Ovary (tissue), 9 donors: Measurements from ENCODE around the gene EHMT1. TPM values are rescaled to one million over a fixed set of nuclear protein-coding genes. Genes with fewer than 3 reads are reported as not detected.
A peak's percentile ranks its signal among the peaks of the same experiment; 100 is the strongest.

Source experiments
- DNase-seq, 5 donors: peaks; one replicate each; pipeline ENCODE4 v3.0.0-alpha.2; 2019 to 2020
- H3K27ac ChIP-seq, 2 donors: fragments of 200-600 bp; one replicate each; pipeline versions ENCODE4 v1.5.1 to v1.8.0; 2019 to 2022
- H3K27me3 ChIP-seq: fragments of 200-600 bp; one replicate; pipeline ENCODE4 v1.8.0; 2022
- H3K36me3 ChIP-seq: fragments of 200-600 bp; sonication (generic); one replicate; pipeline ENCODE4 v1.5.1; 2019
- H3K4me1 ChIP-seq: one replicate; pipeline ENCODE4 v1.8.1; 2013; ENCODE audit warnings: mild to moderate bottlenecking, moderate library complexity; ENCODE audit not compliant: insufficient read depth
- H3K4me3 ChIP-seq: fragments of 200-600 bp; sonication (generic); one replicate; pipeline ENCODE4 v1.5.1; 2017
- H3K9me3 ChIP-seq, 2 donors: fragments of 200-600 bp in 1 of 2; sonication (generic) in 1 of 2; one replicate each; pipeline versions ENCODE4 v1.5.1 to v1.8.1; 2013 to 2019; ENCODE audit warnings: mild to moderate bottlenecking in 1 of 2, moderate library complexity in 1 of 2
- EP300 ChIP-seq: sonication (generic); formaldehyde crosslinking; IDR thresholded peaks from one replicate; pipeline ENCODE4 v1.6.1; 2017; ENCODE audit warnings: antibody characterized with exemption
- POLR2A ChIP-seq: fragments of 450-650 bp; IDR thresholded peaks from one replicate; pipeline ENCODE4 v1.6.1; 2017; ENCODE audit warnings: antibody characterized with exemption, mild to moderate bottlenecking, moderate library complexity
- WGBS, 3 donors: extraction: QIAGEN DNeasy Blood & Tissue Kit in 1 of 3; methylation state at CpG; one replicate each; pipeline versions ENCODE4 v1.1.5 to v1.1.7; 2013 to 2017; 5-methylcytosine and 5-hydroxymethylcytosine counted together
- intact Hi-C, 4 donors: fragments of 100-400 bp; cut with DNase I; formaldehyde crosslinking; loops; one replicate each; pipeline versions ENCODE4 v1.11.0 to v1.15.1; 2022 to 2023
- polyA plus RNA-seq, 2 donors: library from polyadenylated mRNA; stranded (reverse); fragments of 200-250 nt in 1 of 2; fragments of 350-450 nt in 1 of 2; fragmentation: Illumina TruSeq in 1 of 2; extraction: RNeasy Lipid Tissue Mini Kit (QIAGEN cat#74804) in 1 of 2; gene quantifications; one replicate each; pipeline ENCODE4 v1.2.3, GENCODE V29; 2013 to 2014
- total RNA-seq, 7 donors: library from RNA; depleted of rRNA in 2 of 7; stranded (reverse); fragments of >200 nt in 2 of 7; fragmentation: NEBNext Ultra II Directional in 3 of 7; extraction: Animal tissue kit (Norgen Biotek cat#: 25700) in 3 of 7; gene quantifications; one replicate each; pipeline versions ENCODE4 v1.1.0 to v1.2.4, GENCODE V29; 2016 to 2023
- TF ChIP-seq, protein P1 (sequence below), 3 donors: fragments of 450-650 bp in 2 of 3; fragments of 200-600 bp in 1 of 3; IDR thresholded peaks; one replicate each; pipeline versions ENCODE4 v1.5.1 to v1.8.0; 2016 to 2022; ENCODE audit warnings: antibody characterized with exemption in 3 of 3, mild to moderate bottlenecking in 1 of 3
- donor health status: DM: no; HTN: no; CAD: no; lungs with moderate emphysema.
- donor health status: DM: no; HTN: no; CAD: no.
- donor health status: Bipolar disorder and iron deficiency.
- donor health status: DM: yes; HTN: yes; CAD: no.
- donor health status: DM: no; HTN: no; CAD: no.
- donor health status: DM: yes; HTN: yes; CAD: no.

Gene EHMT1
- total and polyA plus RNA-seq, 9 donors: 40.8 to 98.5 (median 77.9) TPM

DNA sequence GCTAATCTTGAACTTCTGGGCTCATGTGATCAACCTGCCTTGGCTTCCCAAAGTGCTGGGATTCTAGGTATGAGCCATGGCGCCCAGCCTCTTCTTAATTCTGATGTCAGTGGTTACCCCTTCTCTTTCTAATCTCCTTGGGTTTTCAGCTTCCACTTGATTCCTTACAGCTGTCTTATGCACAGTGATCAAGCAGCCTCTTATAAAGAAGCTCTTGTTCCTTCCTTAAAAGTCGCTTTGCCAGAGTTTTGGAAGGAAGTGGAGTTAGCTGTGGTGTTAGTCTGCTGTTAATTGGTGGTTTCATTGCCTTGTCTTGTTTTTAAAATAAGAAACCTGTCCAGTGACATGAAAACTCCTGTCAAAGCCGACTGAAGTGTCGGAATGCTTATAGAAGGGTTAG lies 130.7 kb downstream of the EHMT1 start:
- TF ChIP-seq POLR2A (no peak), EP300 (no peak)
- TF ChIP-seq, protein P1, sequence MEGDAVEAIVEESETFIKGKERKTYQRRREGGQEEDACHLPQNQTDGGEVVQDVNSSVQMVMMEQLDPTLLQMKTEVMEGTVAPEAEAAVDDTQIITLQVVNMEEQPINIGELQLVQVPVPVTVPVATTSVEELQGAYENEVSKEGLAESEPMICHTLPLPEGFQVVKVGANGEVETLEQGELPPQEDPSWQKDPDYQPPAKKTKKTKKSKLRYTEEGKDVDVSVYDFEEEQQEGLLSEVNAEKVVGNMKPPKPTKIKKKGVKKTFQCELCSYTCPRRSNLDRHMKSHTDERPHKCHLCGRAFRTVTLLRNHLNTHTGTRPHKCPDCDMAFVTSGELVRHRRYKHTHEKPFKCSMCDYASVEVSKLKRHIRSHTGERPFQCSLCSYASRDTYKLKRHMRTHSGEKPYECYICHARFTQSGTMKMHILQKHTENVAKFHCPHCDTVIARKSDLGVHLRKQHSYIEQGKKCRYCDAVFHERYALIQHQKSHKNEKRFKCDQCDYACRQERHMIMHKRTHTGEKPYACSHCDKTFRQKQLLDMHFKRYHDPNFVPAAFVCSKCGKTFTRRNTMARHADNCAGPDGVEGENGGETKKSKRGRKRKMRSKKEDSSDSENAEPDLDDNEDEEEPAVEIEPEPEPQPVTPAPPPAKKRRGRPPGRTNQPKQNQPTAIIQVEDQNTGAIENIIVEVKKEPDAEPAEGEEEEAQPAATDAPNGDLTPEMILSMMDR (IDR thresholded peaks at IDR 0.05): no peak
- H3K4me1 ChIP-seq: no peaks in the 10 kb centered on the region
- intact Hi-C loops: no loop called here
- H3K9me3 ChIP-seq: no peaks in the 10 kb centered on the region
- peak overlapping the region in 1 of 2 donors; percentile 26 for H3K27ac ChIP-seq
- 19 to 35% (median 35%) methylated on average over 4 of the region's 4 CpGs for WGBS, 3 donors
- H3K27me3 ChIP-seq: no peaks in the 10 kb centered on the region
- no peak overlapping the region for H3K4me3 ChIP-seq
- DNase-seq: no peak
- no peaks in the 10 kb centered on the region for H3K36me3 ChIP-seq

DNA sequence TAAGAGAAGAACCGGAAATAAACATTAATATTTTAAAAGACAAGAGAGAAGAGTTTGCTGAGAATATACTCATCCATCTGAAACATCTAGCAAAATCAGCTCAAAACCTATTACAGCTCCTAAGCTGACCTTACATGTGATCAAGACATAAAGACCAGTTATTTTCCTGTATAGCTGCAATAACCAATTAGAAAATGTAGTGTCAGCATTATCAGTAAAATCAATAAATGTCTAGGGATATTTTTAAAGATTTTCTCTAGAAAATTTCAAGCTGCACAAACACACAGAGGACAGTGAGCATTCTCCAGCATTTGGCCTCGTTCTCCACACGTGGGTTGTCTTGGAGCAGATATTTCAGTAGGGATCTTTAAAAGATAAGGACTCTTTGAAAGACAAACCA lies 131.2 kb downstream of the EHMT1 start:
- WGBS, 3 donors: 33 to 60% (median 39%) methylated on average over 3 of the region's 3 CpGs
- intact Hi-C loops: no loop called here
- no peak for DNase-seq
- TF ChIP-seq, protein P1 (IDR thresholded peaks at IDR 0.05): no peak
- TF ChIP-seq POLR2A: no peak
- no peak for TF ChIP-seq EP300
- H3K4me1 ChIP-seq: no peaks in the 10 kb centered on the region
- no peak overlapping the region for H3K4me3 ChIP-seq
- H3K27ac ChIP-seq: peak overlapping the region in 1 of 2 donors; percentile 26
- H3K36me3 ChIP-seq: no peaks in the 10 kb centered on the region
- H3K27me3 ChIP-seq: no peaks in the 10 kb centered on the region
- no peaks in the 10 kb centered on the region for H3K9me3 ChIP-seq

DNA sequence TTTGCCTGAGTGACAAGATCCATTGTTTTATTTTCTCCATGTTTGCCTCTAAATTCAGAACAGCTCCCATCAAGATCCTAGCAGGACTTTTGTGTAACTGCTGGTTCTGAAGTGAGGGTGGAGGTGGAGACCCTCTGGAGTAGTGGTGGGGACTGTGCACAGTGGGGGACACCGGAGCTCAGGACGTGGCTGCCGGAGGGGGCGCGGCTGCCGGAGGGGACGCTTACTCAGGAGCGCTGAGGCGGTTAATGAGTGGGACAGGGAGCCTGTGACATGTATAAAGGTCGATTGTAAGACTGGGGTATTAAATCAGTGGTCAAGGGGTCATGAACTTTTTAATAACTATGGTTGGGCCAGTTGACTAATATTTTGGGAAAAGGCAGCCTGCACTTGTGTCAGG lies 131.8 kb downstream of the EHMT1 start:
- no peak for DNase-seq
- intact Hi-C loops: no loop called here

DNA sequence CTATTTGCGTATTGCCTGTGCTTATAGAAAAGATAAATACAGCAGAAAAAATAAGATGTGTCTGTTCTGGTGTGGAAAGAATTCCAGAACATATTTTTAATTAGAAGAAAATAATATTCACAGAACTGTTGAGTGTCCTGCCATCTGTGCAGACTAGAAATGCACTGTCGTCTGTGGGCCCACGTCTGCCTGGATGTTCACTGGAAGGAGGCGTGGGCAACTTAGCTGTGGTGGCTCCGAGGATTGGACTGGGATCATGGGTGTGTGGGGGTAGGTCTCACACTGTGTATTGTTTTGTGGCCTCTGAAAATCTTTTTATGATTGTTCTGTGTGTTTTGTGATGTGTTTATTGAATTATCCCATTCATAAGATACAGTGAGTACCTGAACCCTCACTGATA lies 132.8 kb downstream of the EHMT1 start:
- WGBS, 3 donors: 91 to 96% (median 95%) methylated on average over 5 of the region's 5 CpGs
- DNase-seq: no peak
- TF ChIP-seq POLR2A (no peak), EP300 (no peak)
- TF ChIP-seq, protein P1 (IDR thresholded peaks at IDR 0.05): no peak
- H3K36me3 ChIP-seq: no peaks in the 10 kb centered on the region
- intact Hi-C loops: no loop called here
- H3K4me3 ChIP-seq: no peak overlapping the region
- H3K27me3 ChIP-seq: no peaks in the 10 kb centered on the region
- no peaks in the 10 kb centered on the region for H3K4me1 ChIP-seq
- H3K27ac ChIP-seq: no peak overlapping the region
- no peaks in the 10 kb centered on the region for H3K9me3 ChIP-seq

More for the DNA sequence above, 131.8 kb downstream of the EHMT1 start:
- Histone ChIP-seq H3K9me3 (no peaks in the 10 kb centered on the region), H3K36me3 (no peaks in the 10 kb centered on the region), H3K27me3 (no peaks in the 10 kb centered on the region), H3K27ac (no peak overlapping the region), H3K4me1 (no peaks in the 10 kb centered on the region), H3K4me3 (no peak overlapping the region)
- TF ChIP-seq, protein P1 (IDR thresholded peaks at IDR 0.05): no peak
- TF ChIP-seq EP300 (no peak), POLR2A (no peak)
- 89 to 94% (median 91%) methylated on average over 10 of the region's 10 CpGs for WGBS, 3 donors

DNA sequence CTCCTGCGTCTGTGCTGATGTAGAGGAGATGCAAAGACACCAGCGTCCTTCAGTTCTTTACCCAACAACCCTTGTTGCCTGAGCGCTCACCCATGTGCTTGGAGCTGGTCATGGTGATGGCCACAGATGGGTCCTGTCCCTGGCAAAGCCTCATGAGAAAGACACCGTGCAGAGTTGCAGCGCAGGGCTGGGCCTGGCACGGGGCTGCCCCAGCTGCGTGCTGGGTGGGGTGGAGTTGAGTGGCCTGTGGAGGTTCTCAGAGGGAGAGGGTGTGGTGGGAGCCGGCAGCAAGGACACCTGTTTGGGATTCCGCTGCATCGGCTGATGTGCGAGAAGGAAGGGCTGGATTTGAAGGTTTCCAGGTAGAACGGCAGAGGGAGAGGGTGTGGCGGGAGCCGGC lies 133.6 kb downstream of the EHMT1 start:
- TF ChIP-seq EP300: no peak
- no peak for TF ChIP-seq POLR2A
- TF ChIP-seq, protein P1 (IDR thresholded peaks at IDR 0.05): no peak
- Histone ChIP-seq H3K27ac (no peak overlapping the region), H3K4me3 (no peak overlapping the region), H3K9me3 (no peaks in the 10 kb centered on the region), H3K36me3 (no peaks in the 10 kb centered on the region), H3K4me1 (peaks cover 3% of the 10 kb centered on the region), H3K27me3 (no peaks in the 10 kb centered on the region)
- 72 to 92% (median 91%) methylated on average over 14 of the region's 14 CpGs for WGBS, 3 donors
- intact Hi-C loops: no loop called here
- no peak for DNase-seq
